GM19467 (cell line): ENCODE data around the gene ALPP.
"Not testable (repeated sequence)": the region's sequence is repeated elsewhere in the genome, so short reads cannot be mapped to it uniquely, and the experiment has no call there.

Experiments used
- ATAC-seq: cut with Tn5 transposase; IDR thresholded peaks from one replicate; pipeline ENCODE4 v1.9.1; 2021; ENCODE audit warnings: mild to moderate bottlenecking, moderate library complexity; ENCODE audit not compliant: unreplicated experiment

The ALPP gene

DNA sequence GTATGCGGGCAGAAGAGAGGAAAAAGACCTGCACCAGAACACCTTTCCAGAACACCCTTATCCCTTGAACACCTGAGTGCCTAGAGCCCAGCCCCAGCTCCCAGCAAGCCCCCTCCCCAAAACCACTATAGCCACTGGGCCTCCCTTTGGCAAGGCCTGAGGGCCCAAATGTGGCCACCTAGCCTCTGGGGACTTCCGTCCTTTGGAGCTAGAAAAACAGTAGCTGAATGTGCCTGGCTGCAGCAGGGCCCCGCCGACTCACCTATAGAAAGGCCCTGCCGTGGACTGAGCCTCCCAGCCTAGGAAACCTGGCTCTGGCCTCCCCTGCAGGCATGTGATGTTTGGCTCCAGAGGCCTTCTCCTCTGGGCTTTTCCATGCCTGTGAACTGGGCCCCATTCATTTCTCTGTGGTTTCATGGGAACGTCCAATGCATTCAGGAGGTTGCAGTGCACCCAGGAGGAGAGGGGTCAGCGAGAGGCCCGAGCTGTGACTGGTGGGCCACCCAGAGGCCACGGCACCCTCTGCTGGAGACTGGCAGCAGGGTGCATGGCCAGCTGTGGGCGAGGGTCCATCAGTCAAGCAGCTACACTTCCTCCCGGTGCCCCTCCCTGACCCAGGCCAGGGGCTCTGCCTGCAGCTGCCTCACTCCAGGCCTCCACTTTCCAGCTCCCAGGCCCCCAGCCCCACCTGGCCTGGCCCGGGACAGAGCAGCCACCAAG lies 15.3 kb upstream of the ALPP start:
- ATAC-seq = not testable (repeated sequence)

DNA sequence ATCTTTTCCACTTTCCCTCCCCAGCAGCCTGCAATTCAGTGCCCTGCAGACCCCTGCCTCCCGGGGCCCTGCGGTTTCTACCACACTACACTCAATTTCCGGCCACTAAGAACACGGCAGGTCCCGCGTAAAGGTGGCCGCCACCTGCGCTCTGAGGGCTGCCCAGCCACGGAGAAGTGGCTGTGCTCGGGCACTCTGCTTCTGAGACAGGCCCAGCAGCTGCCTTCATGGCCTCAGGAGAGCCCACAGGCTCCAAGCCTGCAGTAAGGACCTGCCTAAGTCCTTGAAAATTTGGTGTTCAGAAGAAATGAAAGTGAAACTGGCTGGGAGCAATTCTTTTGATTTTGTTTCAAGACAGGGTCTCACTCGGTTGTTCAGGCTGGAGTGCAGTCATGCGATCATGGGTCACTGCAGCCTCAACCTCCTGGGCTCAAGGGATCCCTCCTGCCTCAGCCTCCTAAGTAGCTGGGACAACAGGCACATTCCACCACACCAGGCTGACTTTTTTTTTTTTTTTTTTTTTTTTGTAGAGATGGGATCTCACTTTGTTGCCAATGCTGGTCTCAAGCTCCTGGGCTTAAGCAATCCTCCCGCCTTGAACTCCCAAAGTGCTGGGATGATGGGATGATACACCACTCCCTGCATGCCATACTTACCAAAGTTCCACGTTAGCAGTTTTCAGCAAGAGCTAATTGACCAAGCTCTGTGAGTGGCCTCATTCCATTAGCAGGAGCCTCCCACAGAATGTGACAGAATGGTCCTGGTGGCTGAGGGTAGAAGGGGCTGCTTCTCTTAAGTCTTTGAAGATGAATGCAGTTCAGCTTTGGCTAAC lies 14.6 kb upstream of the ALPP start:
- no peak for ATAC-seq

DNA sequence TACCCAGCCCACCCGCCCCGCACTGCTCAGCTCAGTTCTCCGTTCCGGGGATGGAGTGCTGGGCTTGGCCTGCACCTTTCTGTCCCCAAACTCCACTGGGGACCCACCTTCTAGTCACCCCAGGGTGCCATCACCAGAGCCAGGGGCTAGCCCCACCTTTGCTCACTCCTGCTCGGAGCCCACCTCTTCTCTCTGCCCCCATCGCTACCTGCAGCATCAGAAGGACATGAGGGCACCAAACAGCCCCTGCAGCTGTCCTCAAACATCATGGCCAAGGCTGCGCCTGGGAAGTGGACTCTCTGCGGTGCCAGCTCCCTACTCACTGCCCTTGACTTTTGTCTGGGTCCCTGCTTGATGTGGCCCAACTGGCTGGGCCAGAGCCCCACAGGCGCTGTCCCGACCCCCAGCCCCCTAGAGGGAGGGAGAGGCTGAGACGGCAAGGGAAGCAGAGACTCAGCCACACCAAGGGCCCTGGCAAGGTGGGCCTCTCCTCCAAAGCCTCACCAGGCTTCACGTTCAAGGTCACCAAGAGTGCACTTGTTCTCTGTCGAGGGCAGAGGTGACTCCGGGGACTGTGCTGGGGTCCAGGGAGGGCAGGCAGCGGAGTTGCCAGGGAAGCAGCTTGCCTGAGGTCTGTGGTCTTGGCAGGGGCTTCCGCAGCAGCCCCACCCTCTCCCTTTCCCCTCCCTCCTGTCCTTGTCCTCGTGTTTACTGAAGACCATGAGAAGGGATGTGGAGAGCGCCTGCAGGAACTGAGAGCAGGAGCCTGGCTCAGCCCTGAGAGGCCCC lies 13.6 kb upstream of the ALPP start:
- ATAC-seq = not testable (repeated sequence)

DNA sequence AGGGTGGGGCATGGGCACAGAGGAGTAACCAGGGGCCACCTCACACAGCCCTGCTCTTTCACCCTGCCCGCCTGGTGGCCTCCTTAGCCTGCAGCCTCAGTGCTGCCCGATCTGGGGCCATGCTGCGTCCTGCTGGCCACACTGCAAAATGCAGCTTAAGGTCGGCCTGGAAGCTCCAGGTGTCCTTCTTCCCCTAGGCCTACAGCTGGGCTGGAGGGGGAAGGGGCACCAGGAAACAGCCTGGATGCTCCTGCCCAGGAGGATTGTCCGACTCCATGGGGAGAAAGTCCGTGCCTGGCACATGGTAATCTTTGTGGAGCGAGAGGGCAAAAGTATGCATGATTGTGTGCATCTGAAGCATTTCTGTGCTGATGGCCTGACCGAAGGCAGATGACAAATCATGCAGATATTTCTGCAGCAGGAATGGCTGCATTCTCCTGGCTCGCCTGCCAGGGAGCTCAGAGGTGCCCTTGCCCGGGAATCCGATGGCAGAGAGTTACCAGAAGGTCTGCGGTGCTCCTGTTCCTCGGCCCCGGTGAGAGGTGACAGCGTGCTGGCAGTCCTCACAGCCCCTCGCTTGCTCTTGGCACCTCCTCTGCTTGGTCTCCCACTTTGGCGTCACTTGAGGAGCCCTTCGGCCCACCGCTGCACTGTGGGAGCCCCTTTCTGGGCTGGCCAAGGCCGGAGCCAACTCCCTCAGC lies 12.8 kb upstream of the ALPP start:
- ATAC-seq = no peak

DNA sequence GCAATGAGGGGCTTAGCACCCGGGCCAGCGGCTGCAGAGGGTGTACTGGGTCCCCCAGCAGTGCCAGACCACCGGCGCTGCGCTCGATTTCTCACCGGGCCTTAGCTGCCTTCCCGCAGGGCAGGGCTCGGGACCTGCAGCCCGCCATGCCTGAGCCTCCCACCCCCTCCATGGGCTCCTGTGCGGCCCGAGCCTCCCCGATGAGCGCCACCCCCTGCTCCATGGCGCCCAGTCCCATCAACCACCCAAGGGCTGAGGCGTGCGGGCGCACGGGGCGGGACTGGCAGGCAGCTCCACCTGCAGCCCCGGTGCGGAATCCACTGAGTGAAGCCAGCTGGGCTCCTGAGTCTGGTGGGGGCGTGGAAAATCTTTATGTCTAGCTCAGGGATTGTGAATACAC lies 12.1 kb upstream of the ALPP start:
- ATAC-seq = not testable (repeated sequence)

DNA sequence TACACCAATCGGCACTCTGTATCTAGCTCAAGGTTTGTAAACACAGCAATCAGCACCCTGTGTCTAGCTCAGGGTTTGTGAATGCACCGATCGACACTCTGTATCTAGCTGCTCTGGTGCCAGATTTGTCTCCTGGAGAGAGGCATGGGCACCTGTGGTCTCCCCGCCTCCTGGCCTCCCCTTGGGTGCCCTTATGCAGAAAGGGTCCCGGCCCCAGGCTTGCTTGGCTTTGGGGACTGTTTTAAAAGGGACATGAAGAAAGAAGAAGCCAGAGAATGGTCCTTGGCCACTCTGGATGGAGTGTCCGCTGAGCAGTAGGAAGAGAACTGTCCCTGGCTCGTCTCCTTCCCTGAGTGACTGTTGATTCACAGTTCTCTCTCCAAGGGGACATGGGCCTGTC lies 11.5 kb upstream of the ALPP start:
- no peak for ATAC-seq

DNA sequence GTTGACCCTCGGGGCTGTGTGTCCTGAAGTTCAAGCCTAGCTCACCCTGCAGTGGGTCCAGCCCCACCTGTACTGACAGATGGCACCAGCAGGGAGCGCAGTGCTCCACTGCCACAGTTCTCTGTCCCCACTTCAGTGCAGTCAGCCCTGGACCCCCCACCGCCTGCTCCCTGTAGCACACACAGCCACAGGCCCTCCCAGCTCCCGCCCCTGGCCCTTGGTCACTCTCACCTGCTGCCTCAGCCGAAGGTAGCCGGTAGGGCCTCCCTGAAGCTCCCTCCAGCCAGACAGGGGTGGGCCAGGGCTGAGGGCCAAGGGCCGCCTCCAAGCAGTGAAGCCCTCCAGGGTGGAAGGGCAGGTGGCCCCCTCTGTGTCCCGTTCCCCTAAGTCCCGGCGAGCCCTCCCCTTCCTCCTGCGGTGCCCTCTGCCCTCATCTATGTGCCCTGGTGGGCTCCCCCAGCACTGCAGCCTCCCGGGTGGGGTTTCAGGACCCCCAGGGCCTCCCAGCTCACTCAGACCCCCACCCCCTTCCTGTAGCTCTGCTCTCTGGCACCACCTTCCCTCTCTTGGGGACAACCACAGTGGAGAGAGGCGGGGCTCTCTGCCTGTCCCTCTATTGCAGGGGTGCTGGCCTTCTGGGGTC lies 10.8 kb upstream of the ALPP start:
- ATAC-seq = no peak

DNA sequence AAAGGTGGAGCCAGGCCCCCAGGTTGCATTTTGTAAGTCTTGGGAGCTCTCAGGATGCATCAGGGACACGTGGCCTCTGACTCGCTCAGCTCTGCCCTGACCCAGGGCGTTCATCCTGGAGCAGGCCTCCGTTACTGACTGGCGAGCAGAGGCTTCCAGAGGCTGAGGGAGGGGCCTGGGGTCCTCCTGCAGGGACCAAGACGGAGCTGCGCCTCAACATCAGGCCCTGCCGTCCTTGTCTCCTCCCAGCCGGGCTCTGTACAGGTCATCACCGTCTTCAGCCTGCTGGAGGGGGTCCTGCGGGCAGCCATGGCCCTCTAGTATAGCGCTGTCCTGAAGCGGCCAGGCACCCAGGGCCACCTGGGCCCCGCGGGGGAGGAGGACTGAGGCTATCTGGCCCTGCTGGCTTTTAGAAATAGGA lies 10.2 kb upstream of the ALPP start:
- ATAC-seq = no peak

DNA sequence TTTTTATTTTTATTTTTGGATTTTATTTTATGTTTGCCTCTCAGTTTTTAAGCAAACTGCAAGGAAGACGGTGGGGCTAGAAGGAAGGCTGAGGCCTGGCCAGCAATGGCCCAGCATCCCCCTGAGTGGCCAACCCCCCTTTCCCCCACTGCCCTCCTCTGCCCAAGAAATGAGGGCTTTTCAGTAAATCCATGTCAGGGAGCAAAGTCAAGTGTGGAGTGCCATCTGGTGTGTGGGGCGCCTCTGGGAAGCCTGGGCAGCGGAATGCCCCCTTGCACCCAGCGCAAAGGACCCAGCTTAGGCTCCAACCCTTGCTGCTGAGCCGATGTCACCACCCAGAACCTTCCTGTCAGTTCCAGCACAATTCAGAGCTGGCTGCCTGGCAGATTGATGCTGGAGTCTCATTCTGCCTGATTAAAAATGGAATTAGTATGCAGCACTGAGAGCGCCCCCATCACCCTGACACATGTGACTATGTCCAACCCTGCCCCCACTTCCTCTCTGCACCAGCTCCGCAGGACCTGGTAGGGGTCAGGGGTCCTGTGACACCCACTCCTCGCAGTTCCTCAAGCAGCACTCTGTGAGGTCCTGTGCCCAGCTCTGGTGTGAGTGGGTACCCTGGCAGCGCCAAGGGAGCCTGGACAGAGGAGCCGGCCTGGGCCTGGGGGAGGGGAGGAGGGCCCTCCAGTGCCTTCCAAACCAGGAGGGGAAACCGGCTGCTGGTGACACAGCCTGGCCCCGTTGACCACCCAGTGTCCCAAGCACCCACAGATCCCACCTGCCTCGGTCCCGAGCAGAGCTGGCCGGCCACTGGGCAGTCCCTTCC lies 9.2 kb upstream of the ALPP start:
- no peak for ATAC-seq

DNA sequence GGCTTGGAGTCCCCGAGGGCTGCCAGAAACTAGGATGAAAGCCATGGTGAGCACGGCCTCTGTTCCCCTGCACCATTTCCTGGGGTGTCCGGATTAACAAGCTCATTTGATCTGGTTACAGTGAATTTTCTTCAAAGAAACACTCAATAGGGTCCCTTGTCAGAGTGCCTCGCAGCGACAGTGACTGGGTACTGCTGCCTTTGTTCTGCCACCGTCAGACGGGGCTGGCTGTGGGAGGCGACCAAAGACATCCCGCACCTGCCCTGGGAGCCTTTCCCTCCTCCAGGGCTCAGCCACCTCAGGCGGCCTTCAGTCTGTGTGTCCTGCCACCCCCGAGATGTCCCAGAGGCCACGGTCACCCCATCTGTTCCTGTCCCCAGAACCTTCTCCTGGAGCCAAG lies 8.5 kb upstream of the ALPP start:
- not testable (repeated sequence) for ATAC-seq

DNA sequence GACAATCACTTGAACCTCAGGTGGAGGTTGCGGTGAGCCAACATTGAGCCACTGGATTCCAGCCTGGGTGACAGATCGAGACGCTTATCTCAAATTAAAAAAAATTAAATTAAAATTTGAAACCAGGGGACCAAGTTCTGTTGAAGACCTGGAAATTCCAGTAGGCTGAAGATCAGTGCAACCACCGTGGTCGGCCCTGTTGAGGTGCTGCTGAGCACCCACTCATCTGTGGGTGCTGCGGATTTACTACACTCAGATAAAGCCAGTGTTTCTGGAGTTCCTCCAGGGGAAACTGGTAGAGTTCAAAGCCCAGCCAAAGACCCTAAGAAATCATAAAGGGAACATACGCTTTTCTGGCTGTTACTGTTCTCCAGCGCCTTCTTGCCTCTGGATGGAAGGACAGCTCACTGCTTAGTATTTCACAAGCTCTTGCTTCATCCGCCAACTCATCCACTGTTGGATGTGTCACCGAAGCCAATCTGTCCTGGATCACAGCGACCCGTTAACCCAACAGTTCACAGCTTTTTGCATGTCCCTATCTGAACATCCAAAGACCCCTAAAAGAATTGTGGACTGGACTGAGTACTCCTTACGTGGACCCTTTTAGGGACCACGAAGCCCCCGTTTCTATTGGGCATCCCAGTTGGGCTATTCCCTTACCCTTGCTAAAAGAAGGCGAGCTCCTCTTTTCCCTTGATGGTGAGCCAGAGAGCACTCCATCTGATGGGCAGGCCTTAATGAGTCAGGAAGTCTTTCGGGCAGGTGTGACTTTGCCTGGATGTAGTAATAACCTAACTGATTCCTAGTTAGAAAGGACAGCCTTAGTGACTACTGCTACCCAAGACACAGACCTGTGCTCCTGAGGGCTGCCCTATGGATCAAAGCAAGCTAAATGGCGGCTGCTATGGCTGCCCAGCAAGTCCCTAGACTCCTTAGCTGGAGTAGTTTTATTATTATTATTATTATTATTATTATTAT lies 6.0 kb upstream of the ALPP start:
- no peak for ATAC-seq

DNA sequence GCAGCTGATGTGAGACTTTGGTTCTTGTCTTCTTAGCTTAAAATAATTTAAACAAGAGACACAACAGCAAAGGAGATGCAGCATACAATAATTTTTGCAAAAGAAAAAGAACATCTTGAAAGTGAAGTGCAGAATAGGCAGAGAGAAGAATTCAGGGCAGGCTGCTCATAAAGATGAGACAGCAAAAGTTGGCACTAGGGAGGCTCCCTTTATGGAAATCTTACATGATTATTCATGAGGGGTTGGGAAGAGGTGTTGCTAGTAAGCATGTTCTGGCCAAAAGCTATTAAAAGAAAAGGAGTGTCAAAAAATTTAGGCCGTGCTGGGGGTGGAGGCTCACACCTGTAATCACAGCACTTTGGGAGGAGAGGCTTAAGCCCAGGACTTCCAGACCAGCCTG lies 4.2 kb upstream of the ALPP start:
- no peak for ATAC-seq

DNA sequence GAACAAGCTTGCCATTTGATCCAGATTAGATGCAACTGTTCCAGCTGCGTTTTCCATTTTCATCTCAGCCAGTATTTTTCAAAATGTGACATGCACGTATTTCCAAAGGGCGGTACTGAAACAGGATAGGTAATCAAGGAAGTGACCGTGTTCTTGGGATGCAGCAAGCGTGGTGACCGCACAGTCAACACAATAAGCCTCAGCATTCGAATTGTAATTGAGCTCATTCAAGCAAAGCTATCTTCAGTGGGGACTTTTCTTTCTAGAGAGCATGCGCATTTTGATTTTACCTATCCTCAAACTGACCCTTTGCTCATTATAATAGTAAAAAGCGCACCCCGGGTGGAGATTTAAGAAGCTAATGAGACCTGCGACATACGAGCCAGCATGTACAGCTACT lies 3.4 kb upstream of the ALPP start:
- ATAC-seq = no peak

DNA sequence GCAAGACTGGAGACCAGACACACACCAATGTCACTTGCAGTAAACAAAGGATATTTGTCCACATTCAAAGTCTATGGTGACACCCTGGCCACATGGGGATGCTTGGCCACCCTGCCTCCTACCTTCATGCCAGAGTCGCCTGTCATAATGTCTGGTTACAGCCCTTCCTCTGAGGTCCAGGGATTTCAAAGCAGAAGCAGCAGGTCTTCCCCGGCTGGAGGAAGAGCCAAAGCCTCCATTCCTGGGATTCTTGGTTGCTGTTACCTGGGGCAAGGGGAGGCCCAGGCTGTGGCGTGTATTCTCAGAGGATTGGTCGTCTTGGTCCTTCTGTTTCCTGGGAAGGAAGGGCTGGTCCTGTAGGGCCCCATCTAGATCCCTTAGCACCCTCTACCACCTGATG lies 2.3 kb upstream of the ALPP start:
- no peak for ATAC-seq

DNA sequence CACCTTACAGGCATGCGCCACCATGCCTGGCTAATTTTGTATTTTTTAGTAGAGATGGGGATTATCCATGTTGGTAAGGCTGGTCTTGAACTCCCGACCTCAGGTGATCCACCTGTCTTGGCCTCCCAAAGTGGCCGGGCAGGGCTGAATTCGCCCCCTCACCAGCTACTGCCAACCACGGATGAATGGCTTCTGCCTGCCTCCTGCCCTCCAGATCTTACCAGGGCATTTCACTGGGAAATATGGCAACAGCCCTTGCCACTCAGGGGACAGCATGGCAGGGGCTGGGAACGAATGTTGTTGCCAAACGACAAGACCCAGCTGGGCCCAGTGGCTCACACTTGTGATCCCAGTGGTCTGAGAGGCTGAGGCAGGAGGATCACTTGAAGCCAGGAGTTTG lies 1.8 kb upstream of the ALPP start:
- no peak for ATAC-seq

DNA sequence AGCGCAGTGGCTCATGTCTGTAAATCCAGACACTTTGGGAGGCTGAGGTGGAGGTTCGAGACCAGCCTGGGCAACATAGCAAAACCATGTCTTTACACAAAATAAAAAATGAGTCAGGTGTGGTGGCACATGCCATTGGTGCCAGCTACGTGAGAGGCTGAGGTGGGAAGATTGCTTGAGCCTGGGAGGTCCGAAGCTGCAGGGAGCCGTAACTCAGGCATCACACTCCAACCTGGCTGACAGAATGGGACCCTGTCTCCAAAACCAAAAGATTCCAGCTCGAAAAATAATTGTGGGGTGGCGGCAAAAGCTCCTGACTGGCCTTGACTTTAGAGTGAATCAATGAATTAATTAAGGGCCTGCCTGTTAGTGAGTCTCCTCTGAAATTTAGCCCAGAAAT lies 1.2 kb upstream of the ALPP start:
- ATAC-seq = no peak

DNA sequence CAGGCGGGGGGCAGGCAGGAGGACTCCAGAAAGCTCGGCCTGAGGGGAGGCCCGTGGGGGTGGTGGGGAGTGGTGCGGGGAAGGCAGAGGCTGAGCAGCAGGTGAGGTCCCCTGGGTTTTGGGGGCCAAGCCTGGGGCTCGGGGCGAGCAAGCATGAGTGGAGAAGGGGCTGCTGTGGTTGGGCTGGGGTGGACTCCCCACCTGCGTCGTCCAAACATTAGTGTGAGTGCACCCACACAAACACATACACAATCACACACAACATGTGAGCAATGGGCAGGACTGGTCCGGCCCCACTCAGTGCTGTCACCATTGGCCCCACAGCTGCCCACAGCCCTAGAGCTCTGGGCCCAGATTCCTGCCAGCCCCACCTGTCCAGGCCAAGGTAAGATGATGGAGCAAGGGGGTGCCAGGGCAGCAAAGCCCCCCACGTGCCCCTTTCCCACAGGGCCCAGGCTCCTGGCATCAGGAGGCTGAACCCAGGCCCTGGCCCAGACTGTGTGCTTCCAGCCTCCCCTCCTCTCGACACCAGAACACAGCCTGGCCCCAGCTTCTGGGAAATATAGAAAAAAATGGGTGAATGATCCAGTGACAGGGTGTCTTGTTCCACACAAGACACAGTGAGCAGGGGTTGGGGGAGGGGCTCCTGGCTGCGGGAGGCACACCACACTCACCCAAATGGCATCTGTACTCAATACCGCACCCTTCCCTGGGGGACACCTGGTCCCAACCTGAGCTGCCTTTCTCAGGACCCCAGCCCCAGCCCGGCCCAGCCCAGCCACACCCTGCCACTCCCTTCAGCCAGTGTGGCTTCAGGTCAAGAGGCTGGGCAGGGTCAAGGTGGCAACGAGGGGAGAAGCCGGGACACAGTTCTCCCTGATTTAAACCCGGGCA lies 463 bp upstream of the ALPP start:
- ATAC-seq = no peak
